B cell (primary cell): Measurements from ENCODE around the gene RGL1.

Source experiments
- EZH2 ChIP-seq: IDR thresholded peaks from 2 replicates; pipeline ENCODE4 v1.6.1; 2012; ENCODE audit warnings: borderline replicate concordance, low read depth, mild to moderate bottlenecking, moderate library complexity, low read length; ENCODE audit not compliant: insufficient read depth, poor library complexity, severe bottlenecking
- TF ChIP-seq, protein P1 (sequence below): fragments of 200-600 bp; IDR thresholded peaks from one replicate; pipeline ENCODE4 v1.8.0; 2022; ENCODE audit warnings: antibody characterized with exemption, mild to moderate bottlenecking

DNA sequence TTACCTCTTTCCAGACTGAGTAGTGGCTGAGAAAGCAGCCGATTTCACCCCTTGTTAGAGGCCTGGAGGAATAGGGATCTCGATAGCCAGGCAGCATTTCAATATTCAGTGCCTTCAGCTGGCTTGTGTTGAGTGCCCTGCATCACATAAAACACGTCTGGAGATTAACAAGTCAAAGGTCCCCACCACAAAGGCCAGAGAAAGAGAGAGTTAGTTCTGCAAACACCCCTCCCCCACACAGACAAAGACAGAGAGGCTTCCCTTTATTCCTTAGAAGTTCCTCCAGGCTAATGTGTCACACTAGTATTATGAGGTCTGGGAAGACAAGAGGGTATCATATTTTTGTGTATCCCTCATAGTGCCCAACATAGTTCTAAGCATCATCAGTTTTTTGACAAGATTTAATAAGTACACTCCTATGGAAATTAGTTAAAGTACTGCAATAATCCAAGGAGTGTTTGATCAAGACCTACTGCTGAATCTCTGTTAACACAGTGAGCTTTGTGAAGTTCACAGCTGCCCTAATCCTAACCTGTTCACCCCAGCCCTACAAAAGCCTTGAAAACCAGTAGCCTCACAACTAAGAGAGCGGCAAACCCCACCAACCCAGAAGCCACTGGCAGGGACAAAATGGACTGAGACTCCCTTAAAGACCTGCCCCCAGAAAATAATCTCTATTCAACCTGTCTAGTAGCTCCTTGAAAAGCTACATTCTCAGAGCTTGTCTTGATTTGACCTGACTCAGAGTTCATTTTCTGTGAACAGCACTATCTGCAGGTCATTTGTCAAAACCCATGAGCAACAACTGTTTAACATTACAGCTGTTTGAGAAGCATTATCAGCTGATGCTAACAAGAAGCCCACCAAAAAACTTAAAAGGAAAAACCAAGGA, 140.8 kb downstream of the RGL1 start:
- TF ChIP-seq, protein P1, sequence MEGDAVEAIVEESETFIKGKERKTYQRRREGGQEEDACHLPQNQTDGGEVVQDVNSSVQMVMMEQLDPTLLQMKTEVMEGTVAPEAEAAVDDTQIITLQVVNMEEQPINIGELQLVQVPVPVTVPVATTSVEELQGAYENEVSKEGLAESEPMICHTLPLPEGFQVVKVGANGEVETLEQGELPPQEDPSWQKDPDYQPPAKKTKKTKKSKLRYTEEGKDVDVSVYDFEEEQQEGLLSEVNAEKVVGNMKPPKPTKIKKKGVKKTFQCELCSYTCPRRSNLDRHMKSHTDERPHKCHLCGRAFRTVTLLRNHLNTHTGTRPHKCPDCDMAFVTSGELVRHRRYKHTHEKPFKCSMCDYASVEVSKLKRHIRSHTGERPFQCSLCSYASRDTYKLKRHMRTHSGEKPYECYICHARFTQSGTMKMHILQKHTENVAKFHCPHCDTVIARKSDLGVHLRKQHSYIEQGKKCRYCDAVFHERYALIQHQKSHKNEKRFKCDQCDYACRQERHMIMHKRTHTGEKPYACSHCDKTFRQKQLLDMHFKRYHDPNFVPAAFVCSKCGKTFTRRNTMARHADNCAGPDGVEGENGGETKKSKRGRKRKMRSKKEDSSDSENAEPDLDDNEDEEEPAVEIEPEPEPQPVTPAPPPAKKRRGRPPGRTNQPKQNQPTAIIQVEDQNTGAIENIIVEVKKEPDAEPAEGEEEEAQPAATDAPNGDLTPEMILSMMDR: no peak
- no peak for TF ChIP-seq EZH2
